ENCODE measurements around the gene KIF3A.

KIF3A gene

DNA sequence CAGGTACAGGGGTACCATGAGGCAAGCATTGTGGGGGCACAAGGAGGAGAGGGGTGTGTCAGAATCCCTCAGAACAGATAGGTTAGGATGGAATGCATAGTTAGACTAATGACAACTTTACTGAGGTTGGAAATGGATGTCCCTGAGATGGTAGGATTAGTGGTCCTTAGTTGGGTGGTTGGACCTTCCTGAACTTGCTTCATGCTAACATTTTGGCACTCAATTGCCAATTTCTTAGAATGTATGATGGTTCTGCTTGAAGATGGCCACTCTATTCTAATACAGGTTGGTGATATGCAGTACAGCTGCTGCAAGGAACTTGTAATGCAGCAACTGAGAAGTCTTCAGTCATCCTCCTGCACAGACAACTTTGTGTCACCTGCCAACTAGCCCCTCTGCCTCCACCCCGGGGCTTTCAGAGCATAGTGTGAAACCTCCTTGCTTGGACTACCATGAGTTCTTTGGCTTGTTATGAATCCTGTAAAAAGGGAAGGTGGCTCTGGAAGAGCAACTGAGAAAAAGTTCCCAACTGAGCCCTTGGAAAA, 15.3 kb upstream of the KIF3A start:
- no peaks in the 10 kb centered on the region for H3K79me2 ChIP-seq
- H3K4me1 ChIP-seq, result peaks cover 3% of the 10 kb centered on the region
- H3K27ac ChIP-seq, result no peak overlapping the region
- no peak overlapping the region for H2AFZ ChIP-seq
- no peaks in the 10 kb centered on the region for H3K36me3 ChIP-seq (ENCODE audit: control insufficient read depth, insufficient read depth, low read length)
- TF ChIP-seq, protein P1, sequence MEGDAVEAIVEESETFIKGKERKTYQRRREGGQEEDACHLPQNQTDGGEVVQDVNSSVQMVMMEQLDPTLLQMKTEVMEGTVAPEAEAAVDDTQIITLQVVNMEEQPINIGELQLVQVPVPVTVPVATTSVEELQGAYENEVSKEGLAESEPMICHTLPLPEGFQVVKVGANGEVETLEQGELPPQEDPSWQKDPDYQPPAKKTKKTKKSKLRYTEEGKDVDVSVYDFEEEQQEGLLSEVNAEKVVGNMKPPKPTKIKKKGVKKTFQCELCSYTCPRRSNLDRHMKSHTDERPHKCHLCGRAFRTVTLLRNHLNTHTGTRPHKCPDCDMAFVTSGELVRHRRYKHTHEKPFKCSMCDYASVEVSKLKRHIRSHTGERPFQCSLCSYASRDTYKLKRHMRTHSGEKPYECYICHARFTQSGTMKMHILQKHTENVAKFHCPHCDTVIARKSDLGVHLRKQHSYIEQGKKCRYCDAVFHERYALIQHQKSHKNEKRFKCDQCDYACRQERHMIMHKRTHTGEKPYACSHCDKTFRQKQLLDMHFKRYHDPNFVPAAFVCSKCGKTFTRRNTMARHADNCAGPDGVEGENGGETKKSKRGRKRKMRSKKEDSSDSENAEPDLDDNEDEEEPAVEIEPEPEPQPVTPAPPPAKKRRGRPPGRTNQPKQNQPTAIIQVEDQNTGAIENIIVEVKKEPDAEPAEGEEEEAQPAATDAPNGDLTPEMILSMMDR (IDR thresholded peaks at IDR 0.05), result no peak
- H3K9me3 ChIP-seq (ENCODE audit: control insufficient read depth, low read length), result no peaks in the 10 kb centered on the region
- no peak overlapping the region for H3K9ac ChIP-seq
- no peak overlapping the region for H3K4me2 ChIP-seq (ENCODE audit: low read length)
- no peaks in the 10 kb centered on the region for H3K27me3 ChIP-seq (ENCODE audit: control insufficient read depth, insufficient read depth, low read length)
- no peak overlapping the region for H3K4me3 ChIP-seq (ENCODE audit: low read depth, low read length)

DNA sequence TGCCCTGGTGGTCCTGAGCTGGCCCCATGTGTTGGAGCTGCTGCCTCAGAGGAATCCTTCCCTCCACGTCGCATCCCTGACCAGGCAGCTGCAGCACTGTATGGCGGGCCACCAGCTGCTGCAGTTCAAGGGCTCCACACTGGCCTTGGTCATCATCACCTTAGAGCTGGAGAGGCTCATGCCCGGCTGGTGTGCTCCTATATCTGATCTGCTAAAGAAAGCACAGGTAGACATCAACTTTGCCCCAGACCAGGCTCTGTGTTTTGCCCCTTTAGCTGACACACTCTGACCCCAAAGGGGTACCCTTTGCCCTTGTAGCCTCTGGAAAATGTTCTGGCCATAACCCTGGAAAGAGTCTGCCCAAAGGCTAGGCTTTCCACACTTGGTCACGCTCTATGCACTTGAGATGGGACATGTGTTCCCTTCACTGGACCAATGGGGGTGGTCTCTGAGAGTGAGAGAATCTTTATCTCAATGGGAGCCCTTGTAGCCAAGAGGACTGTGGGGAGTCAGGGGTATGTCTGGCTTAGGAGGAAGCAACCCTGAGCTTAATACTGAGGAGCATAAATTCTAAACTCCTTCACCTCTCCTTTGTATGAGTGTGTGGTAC, 14.7 kb upstream of the KIF3A start:
- Histone ChIP-seq H3K36me3 (ENCODE audit: control insufficient read depth, insufficient read depth, low read length) (no peaks in the 10 kb centered on the region), H3K9me3 (ENCODE audit: control insufficient read depth, low read length) (no peaks in the 10 kb centered on the region), H3K27ac (no peak overlapping the region), H3K27me3 (ENCODE audit: control insufficient read depth, insufficient read depth, low read length) (no peaks in the 10 kb centered on the region), H3K9ac (no peak overlapping the region), H3K4me1 (peaks cover 3% of the 10 kb centered on the region), H3K4me2 (ENCODE audit: low read length) (no peak overlapping the region), H3K79me2 (no peaks in the 10 kb centered on the region), H3K4me3 (ENCODE audit: low read depth, low read length) (no peak overlapping the region), H2AFZ (no peak overlapping the region)
- TF ChIP-seq, protein P1 (IDR thresholded peaks at IDR 0.05), result no peak

DNA sequence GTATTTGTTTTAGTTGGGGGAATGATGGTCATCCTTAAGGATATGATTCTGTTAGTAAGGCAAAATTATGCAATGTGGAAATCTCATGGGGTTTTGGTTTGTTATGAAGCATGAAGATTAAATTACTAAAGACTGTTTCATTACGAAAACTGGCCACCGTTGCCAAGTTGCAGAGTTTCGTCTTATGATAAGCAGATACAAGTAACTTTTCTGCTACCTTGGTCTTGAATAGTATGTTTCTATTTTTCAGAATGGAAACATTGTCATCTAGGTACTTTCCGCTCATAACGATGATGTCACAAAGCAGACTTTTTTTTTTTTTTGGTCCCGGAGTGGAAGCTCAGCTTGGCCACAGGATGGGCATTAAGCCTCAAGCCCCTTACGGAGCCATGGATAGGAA, 14.1 kb upstream of the KIF3A start:
- H3K27ac ChIP-seq, result no peak overlapping the region
- no peaks in the 10 kb centered on the region for H3K9me3 ChIP-seq (ENCODE audit: control insufficient read depth, low read length)
- H3K4me3 ChIP-seq (ENCODE audit: low read depth, low read length), result no peak overlapping the region
- no peaks in the 10 kb centered on the region for H3K79me2 ChIP-seq
- no peak overlapping the region for H3K9ac ChIP-seq
- H3K36me3 ChIP-seq (ENCODE audit: control insufficient read depth, insufficient read depth, low read length), result no peaks in the 10 kb centered on the region
- H3K4me1 ChIP-seq, result peaks cover 3% of the 10 kb centered on the region
- H3K27me3 ChIP-seq (ENCODE audit: control insufficient read depth, insufficient read depth, low read length), result no peaks in the 10 kb centered on the region
- H2AFZ ChIP-seq, result no peak overlapping the region
- no peak overlapping the region for H3K4me2 ChIP-seq (ENCODE audit: low read length)
- TF ChIP-seq, protein P1 (IDR thresholded peaks at IDR 0.05), result no peak

DNA sequence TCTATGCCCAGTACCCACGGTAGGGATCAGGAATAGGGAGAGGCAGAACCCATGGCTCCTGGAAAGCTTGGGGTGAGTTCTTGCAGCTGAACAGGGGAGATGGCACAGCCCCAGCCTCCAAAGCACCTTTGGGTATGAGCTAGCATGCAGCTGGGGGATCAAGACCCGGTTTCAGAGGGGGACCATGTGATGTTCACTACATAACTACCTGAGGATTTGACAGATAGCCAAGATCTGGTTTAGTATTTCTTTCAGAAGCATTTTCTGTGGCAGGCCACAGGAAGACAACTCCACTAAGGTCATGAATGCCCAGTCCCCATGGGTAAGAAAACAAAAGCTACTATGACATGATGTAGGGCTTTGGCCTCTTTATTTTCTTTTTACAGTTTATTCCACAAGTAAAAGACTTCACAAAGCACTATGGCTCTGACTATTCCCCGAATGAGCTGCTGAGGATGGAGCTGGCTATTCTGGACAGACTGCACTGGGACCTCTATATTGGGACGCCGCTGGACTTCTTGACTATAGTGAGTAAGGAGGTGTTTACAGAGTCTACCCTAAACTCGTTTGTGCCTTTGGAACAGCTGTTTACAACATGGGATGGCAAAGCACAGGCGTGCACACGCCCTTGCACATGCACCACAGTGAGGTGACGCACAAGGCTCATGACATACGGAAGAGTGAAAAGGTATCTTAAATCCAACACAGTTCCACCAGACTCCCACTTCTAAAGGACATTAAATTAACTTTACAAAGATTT, 13.3 kb upstream of the KIF3A start:
- no peaks in the 10 kb centered on the region for H3K9me3 ChIP-seq (ENCODE audit: control insufficient read depth, low read length)
- H3K9ac ChIP-seq, result no peak overlapping the region
- H3K4me1 ChIP-seq, result peaks cover 3% of the 10 kb centered on the region
- H3K36me3 ChIP-seq (ENCODE audit: control insufficient read depth, insufficient read depth, low read length), result no peaks in the 10 kb centered on the region
- TF ChIP-seq, protein P1 (IDR thresholded peaks at IDR 0.05), result no peak
- no peak overlapping the region for H2AFZ ChIP-seq
- no peak overlapping the region for H3K4me2 ChIP-seq (ENCODE audit: low read length)
- H3K79me2 ChIP-seq, result no peaks in the 10 kb centered on the region
- H3K4me3 ChIP-seq (ENCODE audit: low read depth, low read length), result no peak overlapping the region
- H3K27me3 ChIP-seq (ENCODE audit: control insufficient read depth, insufficient read depth, low read length), result no peaks in the 10 kb centered on the region
- no peak overlapping the region for H3K27ac ChIP-seq

Data from parathyroid adenoma (tissue), 2 donors.